ENCODE results near the gene USP7. TPM values are rescaled to one million over a fixed set of nuclear protein-coding genes. Genes with fewer than 3 reads are reported as not detected.

Gene USP7
- total and polyA plus RNA-seq, 4 donors, result 19.7 to 174 (median 56.0) TPM

GRCh38 chr16:8990445-8990844 is 26.7 kb upstream of the USP7 start:
- DNase-seq (no peak), ATAC-seq (ENCODE audit: insufficient read depth, low FRiP score) (no peak)
- no peaks in the 10 kb centered on the region for H3K36me3 ChIP-seq (ENCODE audit: control insufficient read depth in 4 of 4, insufficient read depth in 4 of 4, low read length in 4 of 4)
- H3K4me1 ChIP-seq (ENCODE audit: control insufficient read depth in 5 of 5, insufficient read depth in 5 of 5, low read length in 5 of 5), result peaks cover 0 to 2% (median 0%) of the 10 kb centered on the region in 5 donors
- no peak overlapping the region for H3K27ac ChIP-seq (ENCODE audit: low read depth in 1 of 2, low read length in 1 of 2)
- no peaks in the 10 kb centered on the region for H3K27me3 ChIP-seq (ENCODE audit: control insufficient read depth in 3 of 3, insufficient read depth in 3 of 3, low read length in 2 of 3)
- no peak overlapping the region for H3K4me3 ChIP-seq
- 67 to 84% methylated on average over 8 of the region's 8 CpGs for WGBS, 2 donors
- no peak for TF ChIP-seq CTCF (IDR thresholded peaks at IDR 0.05; ENCODE audit: control extremely low read depth, extremely low read depth)
- no peak overlapping the region for H3K9ac ChIP-seq (ENCODE audit: insufficient read depth in 1 of 2, low read length in 2 of 2)
- H3K9me3 ChIP-seq (ENCODE audit: control insufficient read depth in 4 of 4, insufficient read depth in 3 of 4, low read length in 3 of 4), result peaks cover 0 to 3% (median 0%) of the 10 kb centered on the region in 4 donors

GRCh38 chr16:8989099-8989878 is 25.6 kb upstream of the USP7 start:
- ATAC-seq (ENCODE audit: insufficient read depth, low FRiP score) (no peak), DNase-seq (no peak)
- no peaks in the 10 kb centered on the region for H3K36me3 ChIP-seq (ENCODE audit: control insufficient read depth in 4 of 4, insufficient read depth in 4 of 4, low read length in 4 of 4)
- H3K9ac ChIP-seq (ENCODE audit: insufficient read depth in 1 of 2, low read length in 2 of 2), result no peak overlapping the region
- peaks cover 0 to 2% (median 0%) of the 10 kb centered on the region in 5 donors for H3K4me1 ChIP-seq (ENCODE audit: control insufficient read depth in 5 of 5, insufficient read depth in 5 of 5, low read length in 5 of 5)
- H3K27ac ChIP-seq (ENCODE audit: low read depth in 1 of 2, low read length in 1 of 2), result no peak overlapping the region
- no peak for TF ChIP-seq CTCF (IDR thresholded peaks at IDR 0.05; ENCODE audit: control extremely low read depth, extremely low read depth)
- 68 to 70% methylated on average over 16 of the region's 16 CpGs for WGBS, 2 donors
- no peak overlapping the region for H3K4me3 ChIP-seq
- no peaks in the 10 kb centered on the region for H3K27me3 ChIP-seq (ENCODE audit: control insufficient read depth in 3 of 3, insufficient read depth in 3 of 3, low read length in 2 of 3)
- H3K9me3 ChIP-seq (ENCODE audit: control insufficient read depth in 4 of 4, insufficient read depth in 3 of 4, low read length in 3 of 4), result peaks cover 0 to 3% (median 0%) of the 10 kb centered on the region in 4 donors

GRCh38 chr16:8986818-8987191 is 23.1 kb upstream of the USP7 start:
- Histone ChIP-seq H3K27me3 (ENCODE audit: control insufficient read depth in 3 of 3, insufficient read depth in 3 of 3, low read length in 2 of 3) (no peaks in the 10 kb centered on the region), H3K4me3 (no peak overlapping the region), H3K27ac (ENCODE audit: low read depth in 1 of 2, low read length in 1 of 2) (no peak overlapping the region), H3K4me1 (ENCODE audit: control insufficient read depth in 5 of 5, insufficient read depth in 5 of 5, low read length in 5 of 5) (peaks cover 0 to under 1% (median 0%) of the 10 kb centered on the region in 5 donors), H3K9me3 (ENCODE audit: control insufficient read depth in 4 of 4, insufficient read depth in 3 of 4, low read length in 3 of 4) (peaks cover 0 to 3% (median 0%) of the 10 kb centered on the region in 4 donors), H3K9ac (ENCODE audit: insufficient read depth in 1 of 2, low read length in 2 of 2) (no peak overlapping the region), H3K36me3 (ENCODE audit: control insufficient read depth in 4 of 4, insufficient read depth in 4 of 4, low read length in 4 of 4) (no peaks in the 10 kb centered on the region)
- TF ChIP-seq CTCF (IDR thresholded peaks at IDR 0.05; ENCODE audit: control extremely low read depth, extremely low read depth), result no peak
- WGBS, 2 donors, result 87 to 89% methylated on average over 5 of the region's 5 CpGs
- ATAC-seq (ENCODE audit: insufficient read depth, low FRiP score) (no peak), DNase-seq (no peak)

All from lung (tissue), 12 donors.